GM23338 (cell line): Measurements from ENCODE around the gene ROS1.

ENCODE experiments used
- CTCF ChIP-seq, 2 experiments: fragments of 200-600 bp in 1 of 2; sonication (generic) in 1 of 2; conservative IDR thresholded peaks; 2 replicates each; pipeline versions ENCODE4 v1.5.1 to v1.6.1; 2016 to 2017; ENCODE audit warnings: antibody characterized with exemption in 2 of 2, low read depth in 2 of 2, mild to moderate bottlenecking in 2 of 2, moderate library complexity in 1 of 2
- EZH2 ChIP-seq: fragments of 200-600 bp; sonication (generic); IDR thresholded peaks from one replicate; pipeline ENCODE4 v1.8.0; 2017; ENCODE audit warnings: antibody characterized with exemption, mild to moderate bottlenecking, low read depth; ENCODE audit not compliant: unreplicated experiment
- EZH2phosphoT487 ChIP-seq: fragments of 200-600 bp; sonication (generic); IDR thresholded peaks from one replicate; pipeline ENCODE4 v1.8.1; 2018; ENCODE audit warnings: antibody characterized with exemption; ENCODE audit not compliant: unreplicated experiment
- POLR2AphosphoS5 ChIP-seq: IDR thresholded peaks from 2 replicates; pipeline ENCODE4 v1.6.1; 2016; ENCODE audit warnings: antibody characterized with exemption, low read depth
- REST ChIP-seq: IDR thresholded peaks from one replicate; pipeline ENCODE4 v1.6.1; 2018; ENCODE audit warnings: antibody characterized with exemption; ENCODE audit not compliant: unreplicated experiment
- STAT1 ChIP-seq: IDR thresholded peaks from one replicate; pipeline ENCODE4 v1.6.1; 2016; ENCODE audit warnings: antibody characterized with exemption; ENCODE audit not compliant: unreplicated experiment

GRCh38 chr6:117472667-117473066, 46.9 kb upstream of the ROS1 start:
- TF ChIP-seq CTCF (conservative IDR thresholded peaks at IDR 0.05; ENCODE audit: low read depth in 2 of 2): no peak
- no peak for TF ChIP-seq POLR2AphosphoS5
- TF ChIP-seq REST: no peak
- TF ChIP-seq EZH2phosphoT487: no peak
- TF ChIP-seq EZH2: no peak
- no peak for TF ChIP-seq STAT1
